Type B pancreatic cell (in vitro differentiated cells): Measurements from ENCODE around the gene NCOA1. TPM values are rescaled to one million over a fixed set of nuclear protein-coding genes. Genes with fewer than 3 reads are reported as not detected.
A peak's percentile ranks its signal among the peaks of the same experiment; 100 is the strongest.

Source experiments
- DNase-seq: peaks from one replicate; pipeline ENCODE4 v3.0.0; 2021; ENCODE audit warnings: mixed read lengths; ENCODE audit not compliant: unreplicated experiment; ENCODE audit errors: extremely low spot score
- H3K27ac Mint-ChIP-seq: 2 replicates; pipeline ENCODE4 v1.8.0; 2021; ENCODE audit warnings: mild to moderate bottlenecking, mixed read lengths
- H3K27me3 Mint-ChIP-seq: 2 replicates; pipeline ENCODE4 v1.8.0; 2021; ENCODE audit warnings: mixed read lengths
- H3K36me3 Mint-ChIP-seq: 2 replicates; pipeline ENCODE4 v1.8.0; 2021; ENCODE audit warnings: mixed read lengths
- H3K4me1 Mint-ChIP-seq: one replicate; pipeline ENCODE4 v1.8.0; 2021; ENCODE audit warnings: mixed read lengths; ENCODE audit not compliant: unreplicated experiment
- H3K4me3 Mint-ChIP-seq: 2 replicates; pipeline ENCODE4 v1.8.0; 2021; ENCODE audit warnings: mild to moderate bottlenecking, mixed read lengths
- H3K9me3 Mint-ChIP-seq: 2 replicates; pipeline ENCODE4 v1.8.0; 2021; ENCODE audit warnings: mixed read lengths
- total RNA-seq: library from RNA; stranded (reverse); gene quantifications from 2 replicates; pipeline ENCODE4 v1.2.1, GENCODE V29; 2021; ENCODE audit warnings: low replicate concordance
- TF ChIP-seq, protein P1 (sequence below): fragments of 200-600 bp; sonication (generic); conservative IDR thresholded peaks from 2 replicates; pipeline ENCODE4 v1.5.0; 2021; ENCODE audit warnings: antibody characterized with exemption, mild to moderate bottlenecking

The NCOA1 gene
- total RNA-seq, 1 donor from 2014 or later, result 23.8 TPM

DNA sequence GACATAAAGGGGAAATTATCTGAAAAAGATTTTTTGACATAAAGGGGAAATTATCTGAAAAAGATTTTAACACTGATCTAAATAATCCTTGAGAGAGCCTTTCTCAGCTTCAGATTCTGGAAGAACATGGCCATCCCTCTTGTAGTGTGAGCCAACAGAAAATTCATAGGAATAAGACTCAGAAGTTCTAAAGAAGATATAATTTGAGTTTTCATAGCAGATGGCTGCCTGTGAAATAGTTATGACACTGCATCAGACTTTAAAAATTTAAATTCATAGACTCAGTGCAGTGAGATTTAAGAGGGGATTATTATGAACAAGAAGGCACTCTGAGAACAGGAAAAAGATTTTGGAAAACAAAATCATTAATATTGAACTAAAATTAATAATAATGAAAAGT lies 50.6 kb downstream of the NCOA1 start:
- Mint-ChIP-seq H3K9me3 (peaks cover 21% of the 10 kb centered on the region), H3K4me1 (peaks cover 4% of the 10 kb centered on the region), H3K27me3 (no peaks in the 10 kb centered on the region), H3K36me3 (peaks cover 18% of the 10 kb centered on the region), H3K4me3 (no peak overlapping the region), H3K27ac (no peak overlapping the region)
- TF ChIP-seq, protein P1, sequence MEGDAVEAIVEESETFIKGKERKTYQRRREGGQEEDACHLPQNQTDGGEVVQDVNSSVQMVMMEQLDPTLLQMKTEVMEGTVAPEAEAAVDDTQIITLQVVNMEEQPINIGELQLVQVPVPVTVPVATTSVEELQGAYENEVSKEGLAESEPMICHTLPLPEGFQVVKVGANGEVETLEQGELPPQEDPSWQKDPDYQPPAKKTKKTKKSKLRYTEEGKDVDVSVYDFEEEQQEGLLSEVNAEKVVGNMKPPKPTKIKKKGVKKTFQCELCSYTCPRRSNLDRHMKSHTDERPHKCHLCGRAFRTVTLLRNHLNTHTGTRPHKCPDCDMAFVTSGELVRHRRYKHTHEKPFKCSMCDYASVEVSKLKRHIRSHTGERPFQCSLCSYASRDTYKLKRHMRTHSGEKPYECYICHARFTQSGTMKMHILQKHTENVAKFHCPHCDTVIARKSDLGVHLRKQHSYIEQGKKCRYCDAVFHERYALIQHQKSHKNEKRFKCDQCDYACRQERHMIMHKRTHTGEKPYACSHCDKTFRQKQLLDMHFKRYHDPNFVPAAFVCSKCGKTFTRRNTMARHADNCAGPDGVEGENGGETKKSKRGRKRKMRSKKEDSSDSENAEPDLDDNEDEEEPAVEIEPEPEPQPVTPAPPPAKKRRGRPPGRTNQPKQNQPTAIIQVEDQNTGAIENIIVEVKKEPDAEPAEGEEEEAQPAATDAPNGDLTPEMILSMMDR, result no peak
- no peak for DNase-seq

DNA sequence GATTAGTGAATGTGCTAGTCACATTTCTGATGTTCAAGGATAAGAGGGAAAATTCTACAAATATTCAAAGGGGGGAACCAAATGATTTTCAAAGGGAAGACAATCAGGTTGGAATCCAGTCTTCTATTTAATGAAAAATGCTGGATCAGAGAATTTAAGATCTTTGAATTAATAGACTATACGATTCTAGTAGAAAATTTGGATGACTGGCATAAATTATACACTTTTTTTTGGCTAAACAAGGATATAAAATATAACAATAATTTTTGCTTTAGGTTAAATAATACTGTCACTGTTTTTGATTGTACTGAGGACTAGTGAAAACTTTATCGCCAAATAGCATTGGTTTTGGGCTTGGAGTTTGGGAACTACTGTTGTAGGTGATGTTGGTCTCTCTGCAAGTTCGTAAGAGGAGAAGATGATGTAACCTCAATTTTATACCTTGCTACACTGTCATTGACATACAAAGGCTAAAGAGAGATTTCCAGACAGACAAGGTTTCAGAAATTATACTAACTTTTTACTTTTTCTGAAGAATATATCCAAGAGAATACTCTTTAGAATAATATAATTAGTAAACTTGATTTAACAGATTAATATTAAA lies 51.3 kb downstream of the NCOA1 start:
- Mint-ChIP-seq H3K4me1 (peaks cover 4% of the 10 kb centered on the region), H3K27ac (no peak overlapping the region), H3K9me3 (peaks cover 21% of the 10 kb centered on the region), H3K4me3 (no peak overlapping the region), H3K27me3 (no peaks in the 10 kb centered on the region), H3K36me3 (peaks cover 18% of the 10 kb centered on the region)
- TF ChIP-seq, protein P1, result no peak
- no peak for DNase-seq

DNA sequence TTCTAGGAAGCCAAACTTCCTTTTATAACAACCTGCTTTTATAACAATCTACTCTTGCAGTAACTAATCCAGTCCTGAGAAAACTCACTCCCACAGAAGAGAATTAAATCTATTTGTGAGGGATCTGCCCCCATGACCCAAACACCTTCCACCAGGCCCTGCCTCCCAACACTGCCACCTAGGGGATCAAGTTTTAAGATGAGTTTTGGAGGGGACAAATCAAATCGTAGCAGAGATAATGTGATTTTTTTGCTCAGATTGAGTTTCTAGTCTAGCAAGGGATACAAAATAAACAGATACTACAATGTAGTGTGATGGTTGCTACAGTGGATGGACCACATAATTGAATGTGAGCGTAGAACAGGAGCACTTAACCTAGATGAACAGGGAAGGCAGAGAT lies 52.2 kb downstream of the NCOA1 start:
- Mint-ChIP-seq H3K4me1 (peaks cover 4% of the 10 kb centered on the region), H3K36me3 (peaks cover 22% of the 10 kb centered on the region), H3K27ac (no peak overlapping the region), H3K9me3 (peaks cover 21% of the 10 kb centered on the region), H3K27me3 (no peaks in the 10 kb centered on the region), H3K4me3 (no peak overlapping the region)
- no peak for DNase-seq
- TF ChIP-seq, protein P1, result peak; percentile 31

DNA sequence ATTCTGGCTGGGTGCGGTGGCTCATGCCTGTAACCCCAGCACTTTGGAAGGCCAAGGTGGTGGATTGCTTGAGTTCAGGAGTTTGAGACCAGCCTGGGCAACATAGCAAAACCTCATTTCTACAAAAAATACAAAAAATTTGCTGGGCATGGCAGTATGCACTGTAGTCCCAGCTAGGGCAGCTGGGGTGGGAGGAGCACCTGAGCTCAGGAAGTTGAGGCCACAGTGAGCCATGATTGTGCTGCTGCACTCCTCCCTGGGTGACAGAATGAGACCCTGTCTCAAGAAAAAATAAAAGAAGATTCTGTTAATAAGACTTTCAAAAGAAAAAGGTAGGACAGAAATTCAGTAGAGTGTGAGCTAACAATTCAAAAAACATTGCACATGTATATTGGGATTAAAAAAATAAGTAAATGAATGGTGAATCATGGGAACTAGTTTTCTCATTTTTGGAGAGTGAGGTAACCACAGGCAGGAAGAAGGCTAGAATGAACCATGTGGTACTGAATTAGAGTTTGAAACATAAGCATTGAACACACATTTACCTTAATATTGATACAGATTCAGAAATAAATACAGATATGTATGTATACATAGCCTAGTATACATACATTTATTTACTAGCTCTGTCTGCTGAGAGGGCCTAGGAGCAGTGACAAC lies 53.5 kb downstream of the NCOA1 start:
- Mint-ChIP-seq H3K36me3 (peaks cover 22% of the 10 kb centered on the region), H3K4me1 (no peaks in the 10 kb centered on the region), H3K4me3 (no peak overlapping the region), H3K9me3 (peaks cover 21% of the 10 kb centered on the region), H3K27ac (no peak overlapping the region), H3K27me3 (no peaks in the 10 kb centered on the region)
- no peak for DNase-seq
- TF ChIP-seq, protein P1, result no peak

DNA sequence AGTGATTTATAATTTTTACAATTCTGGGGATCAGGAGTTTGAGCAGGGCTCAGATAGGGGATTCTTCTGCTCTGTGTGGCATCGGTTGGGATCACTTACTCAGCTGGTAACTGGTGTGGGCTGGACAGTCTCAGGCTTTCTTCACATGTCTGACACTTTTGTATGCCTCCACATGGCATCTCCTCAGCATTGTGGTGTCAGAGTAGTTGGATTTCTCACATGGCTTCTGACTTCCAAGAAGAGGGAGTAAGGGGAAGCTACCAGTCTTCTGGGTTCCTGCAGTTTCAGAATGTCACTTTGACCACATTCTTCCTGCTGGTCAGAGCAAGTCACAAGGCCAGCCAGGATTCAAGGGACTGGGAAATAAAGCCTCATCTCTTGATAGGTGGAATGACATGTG lies 55.6 kb downstream of the NCOA1 start:
- no peak overlapping the region for H3K27ac Mint-ChIP-seq
- no peak overlapping the region for H3K4me3 Mint-ChIP-seq
- no peaks in the 10 kb centered on the region for H3K4me1 Mint-ChIP-seq
- peaks cover 21% of the 10 kb centered on the region for H3K9me3 Mint-ChIP-seq
- TF ChIP-seq, protein P1, result no peak
- peaks cover 25% of the 10 kb centered on the region for H3K36me3 Mint-ChIP-seq
- no peaks in the 10 kb centered on the region for H3K27me3 Mint-ChIP-seq
- no peak for DNase-seq
